Mesenchymal stem cell (in vitro differentiated cells and primary cell): Measurements from ENCODE around the gene TAOK3.

Source experiments
- DNase-seq: peaks from one replicate; pipeline ENCODE4 v3.0.0-alpha.2; 2013
- H2AFZ ChIP-seq: one replicate; pipeline ENCODE4 v1.6.1; 2013; ENCODE audit warnings: low read depth, mild to moderate bottlenecking, control low read depth, inconsistent platforms, low read length, moderate library complexity
- H2AK5ac ChIP-seq: 2 replicates; pipeline ENCODE4 v1.6.1; 2013; ENCODE audit warnings: low read length, moderate library complexity, mild to moderate bottlenecking, inconsistent platforms; ENCODE audit not compliant: severe bottlenecking
- H2BK120ac ChIP-seq: one replicate; pipeline ENCODE4 v1.6.1; 2013; ENCODE audit warnings: low read depth, mild to moderate bottlenecking, inconsistent platforms, low read length, moderate library complexity
- H2BK12ac ChIP-seq, 2 experiments: one replicate each; pipeline ENCODE4 v1.6.1; 2013; ENCODE audit warnings: inconsistent platforms in 2 of 2, low read length in 2 of 2, mild to moderate bottlenecking in 2 of 2, moderate library complexity in 2 of 2, control low read depth in 1 of 2
- H2BK15ac ChIP-seq: one replicate; pipeline ENCODE4 v1.6.1; 2013; ENCODE audit warnings: mild to moderate bottlenecking, low read depth, inconsistent platforms; ENCODE audit not compliant: poor library complexity, severe bottlenecking
- H2BK5ac ChIP-seq: 2 replicates; pipeline ENCODE4 v1.6.1; 2013; ENCODE audit warnings: low read depth, mild to moderate bottlenecking, low read length, control low read depth, inconsistent platforms; ENCODE audit not compliant: poor library complexity, severe bottlenecking
- H3K14ac ChIP-seq, 2 experiments: one replicate each; pipeline ENCODE4 v1.6.1; 2013; ENCODE audit warnings: inconsistent platforms in 2 of 2, low read length in 2 of 2, control low read depth in 1 of 2, mild to moderate bottlenecking in 1 of 2, moderate library complexity in 1 of 2
- H3K18ac ChIP-seq, 2 experiments: one replicate each; pipeline ENCODE4 v1.6.1; 2013; ENCODE audit warnings: inconsistent platforms in 2 of 2, low read length in 2 of 2, control low read depth in 1 of 2, low read depth in 1 of 2, mild to moderate bottlenecking in 1 of 2
- H3K23ac ChIP-seq, 2 experiments: one replicate each; pipeline ENCODE4 v1.6.1; 2013; ENCODE audit warnings: inconsistent platforms in 2 of 2, low read length in 2 of 2, mild to moderate bottlenecking in 2 of 2, moderate library complexity in 2 of 2, control low read depth in 1 of 2
- H3K27ac ChIP-seq: 2 replicates; pipeline ENCODE4 v1.5.1; 2013; ENCODE audit warnings: mild to moderate bottlenecking, moderate library complexity, low read length, control low read depth, inconsistent platforms; ENCODE audit not compliant: poor library complexity, severe bottlenecking
- H3K27me3 ChIP-seq, 2 experiments: 2 replicates each; pipeline versions ENCODE4 v1.6.1 to v1.7.0; 2013; ENCODE audit warnings: low read length in 2 of 2, mild to moderate bottlenecking in 2 of 2, moderate library complexity in 2 of 2, control low read depth in 1 of 2, inconsistent platforms in 1 of 2; ENCODE audit not compliant: control insufficient read depth in 1 of 2, insufficient read depth in 1 of 2
- H3K36me3 ChIP-seq, 2 experiments: 2 replicates each; pipeline versions ENCODE4 v1.6.1 to v1.7.0; 2013; ENCODE audit warnings: low read length in 2 of 2, control low read depth in 1 of 2, inconsistent platforms in 1 of 2, low read depth in 1 of 2, mild to moderate bottlenecking in 1 of 2; ENCODE audit not compliant: insufficient read depth in 2 of 2, control insufficient read depth in 1 of 2
- H3K4ac ChIP-seq, 2 experiments: one replicate each; pipeline ENCODE4 v1.6.1; 2013; ENCODE audit warnings: inconsistent platforms in 2 of 2, low read length in 2 of 2, mild to moderate bottlenecking in 2 of 2, moderate library complexity in 2 of 2, control low read depth in 1 of 2, low read depth in 1 of 2
- H3K4me1 ChIP-seq: 2 replicates; pipeline ENCODE4 v1.6.1; 2013; ENCODE audit warnings: low read depth, low read length, control low read depth; ENCODE audit not compliant: control insufficient read depth, insufficient read depth
- H3K4me2 ChIP-seq: 2 replicates; pipeline ENCODE4 v1.6.1; 2013; ENCODE audit warnings: low read length, mild to moderate bottlenecking, inconsistent platforms; ENCODE audit not compliant: poor library complexity, severe bottlenecking
- H3K4me3 ChIP-seq, 2 experiments: 2 replicates each; pipeline versions ENCODE4 v1.5.1 to v1.7.0; 2013; ENCODE audit warnings: low read length in 2 of 2, mild to moderate bottlenecking in 2 of 2, control low read depth in 1 of 2, low read depth in 1 of 2; ENCODE audit not compliant: insufficient read depth in 1 of 2
- H3K79me1 ChIP-seq: replicated peaks from 2 replicates; pipeline ENCODE4 v1.6.1; 2013; ENCODE audit warnings: mild to moderate bottlenecking, control low read depth, low read length, inconsistent platforms; ENCODE audit not compliant: poor library complexity, severe bottlenecking
- H3K9ac ChIP-seq: 2 replicates; pipeline ENCODE4 v1.7.0; 2013; ENCODE audit warnings: mild to moderate bottlenecking, low read length, moderate library complexity
- H3K9me3 ChIP-seq: 2 replicates; pipeline ENCODE4 v1.7.0; 2013; ENCODE audit warnings: mild to moderate bottlenecking, low read length; ENCODE audit not compliant: control insufficient read depth
- H4K8ac ChIP-seq: one replicate; pipeline ENCODE4 v1.6.1; 2013; ENCODE audit warnings: inconsistent platforms, mild to moderate bottlenecking, low read length, moderate library complexity
- H4K91ac ChIP-seq: one replicate; pipeline ENCODE4 v1.6.1; 2013; ENCODE audit warnings: mild to moderate bottlenecking, low read length, inconsistent platforms
- WGBS: methylation state at CpG from one replicate; pipeline ENCODE4 v1.1.7; 2013; ENCODE audit warnings: mixed read lengths; 5-methylcytosine and 5-hydroxymethylcytosine counted together

The TAOK3 gene

GRCh38 chr12:118187751-118188435 is 184.8 kb downstream of the TAOK3 start:
- no peak overlapping the region for H3K27ac ChIP-seq
- H3K9ac ChIP-seq: peak overlapping the region; percentile 95
- no peak overlapping the region for H4K8ac ChIP-seq
- peaks cover 5% of the 10 kb centered on the region for H3K4me1 ChIP-seq
- H2BK15ac ChIP-seq: no peak overlapping the region
- H3K9me3 ChIP-seq: no peaks in the 10 kb centered on the region
- H3K4me2 ChIP-seq: no peak overlapping the region
- no peak overlapping the region for H4K91ac ChIP-seq
- H3K23ac ChIP-seq: no peak overlapping the region
- H2AFZ ChIP-seq: no peak overlapping the region
- no peak overlapping the region for H3K4ac ChIP-seq
- DNase-seq: no peak
- H2BK5ac ChIP-seq: no peak overlapping the region
- peak overlapping the region in 1 of 2 experiments; percentile 76 for H3K4me3 ChIP-seq
- no peak overlapping the region for H3K18ac ChIP-seq
- H3K27me3 ChIP-seq: no peaks in the 10 kb centered on the region
- no peak overlapping the region for H2BK120ac ChIP-seq
- H2AK5ac ChIP-seq: no peak overlapping the region
- peaks cover 10% of the 10 kb centered on the region for H3K79me1 ChIP-seq
- H2BK12ac ChIP-seq: no peak overlapping the region
- 92% methylated on average over 4 of the region's 6 CpGs for WGBS
- H3K14ac ChIP-seq: no peak overlapping the region
- H3K36me3 ChIP-seq: peaks cover 0 to 7% of the 10 kb centered on the region in 2 experiments

- no peak overlapping the region for H3K14ac ChIP-seq
- H2BK120ac ChIP-seq: no peak overlapping the region
- H3K18ac ChIP-seq: no peak overlapping the region
- 94% methylated on average over 4 of the region's 5 CpGs for WGBS
- no peak overlapping the region for H3K4me3 ChIP-seq
- H2AFZ ChIP-seq: no peak overlapping the region
- no peak for DNase-seq
- H4K8ac ChIP-seq: no peak overlapping the region
- H4K91ac ChIP-seq: no peak overlapping the region
- no peak overlapping the region for H2BK5ac ChIP-seq
- peaks cover 5% of the 10 kb centered on the region for H3K4me1 ChIP-seq
- no peaks in the 10 kb centered on the region for H3K27me3 ChIP-seq
- H3K9ac ChIP-seq: peak overlapping the region; percentile 23
- H2BK12ac ChIP-seq: no peak overlapping the region
- no peak overlapping the region for H3K4me2 ChIP-seq
- no peaks in the 10 kb centered on the region for H3K9me3 ChIP-seq
- peaks cover 14% of the 10 kb centered on the region for H3K79me1 ChIP-seq
- H3K27ac ChIP-seq: no peak overlapping the region
- no peak overlapping the region for H2AK5ac ChIP-seq
- peaks cover 5 to 13% of the 10 kb centered on the region in 2 experiments for H3K36me3 ChIP-seq
- H2BK15ac ChIP-seq: no peak overlapping the region
- H3K23ac ChIP-seq: no peak overlapping the region
- no peak overlapping the region for H3K4ac ChIP-seq
These were observed 186.9 kb downstream of the TAOK3 start for GRCh38 chr12:118185602-118186397.

GRCh38 chr12:118183711-118184110 is 189.0 kb downstream of the TAOK3 start:
- H4K91ac ChIP-seq: no peak overlapping the region
- no peak overlapping the region for H3K4me2 ChIP-seq
- no peaks in the 10 kb centered on the region for H3K27me3 ChIP-seq
- H3K36me3 ChIP-seq: peaks cover 5 to 26% of the 10 kb centered on the region in 2 experiments
- H3K27ac ChIP-seq: no peak overlapping the region
- DNase-seq: no peak
- H2AK5ac ChIP-seq: no peak overlapping the region
- H3K18ac ChIP-seq: no peak overlapping the region
- H3K79me1 ChIP-seq: peaks cover 12% of the 10 kb centered on the region
- peak overlapping the region; percentile 57 for H3K9ac ChIP-seq
- no peak overlapping the region for H4K8ac ChIP-seq
- no peaks in the 10 kb centered on the region for H3K9me3 ChIP-seq
- H2BK12ac ChIP-seq: no peak overlapping the region
- H3K4ac ChIP-seq: no peak overlapping the region
- no peak overlapping the region for H2BK120ac ChIP-seq
- H3K14ac ChIP-seq: no peak overlapping the region
- no peak overlapping the region for H2AFZ ChIP-seq
- no peak overlapping the region for H2BK5ac ChIP-seq
- peaks cover under 1% of the 10 kb centered on the region for H3K4me1 ChIP-seq
- H2BK15ac ChIP-seq: no peak overlapping the region
- H3K23ac ChIP-seq: no peak overlapping the region
- H3K4me3 ChIP-seq: no peak overlapping the region

DNA sequence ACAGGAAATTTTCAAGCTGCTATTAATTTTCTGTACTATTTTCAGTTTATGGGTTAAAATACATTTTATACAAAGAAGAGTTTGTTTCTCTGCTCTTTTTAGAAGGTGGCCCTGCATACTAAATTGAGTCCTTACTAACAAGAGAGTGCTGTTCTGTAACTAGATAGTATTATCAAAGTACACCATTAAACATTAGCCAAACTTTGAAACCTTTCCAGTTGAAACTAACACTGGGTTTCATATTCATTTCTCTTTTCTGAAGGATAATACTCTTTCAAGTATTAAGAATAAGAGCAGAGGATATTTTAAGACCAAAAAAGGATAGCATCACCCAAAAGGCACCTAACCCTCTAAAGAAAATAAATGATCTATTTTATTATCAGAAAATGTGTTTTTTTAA is 189.6 kb downstream of the TAOK3 start:
- no peak overlapping the region for H2BK12ac ChIP-seq
- no peak overlapping the region for H2BK120ac ChIP-seq
- H3K23ac ChIP-seq: no peak overlapping the region
- peaks cover 12% of the 10 kb centered on the region for H3K79me1 ChIP-seq
- H3K4me1 ChIP-seq: no peaks in the 10 kb centered on the region
- no peak overlapping the region for H4K91ac ChIP-seq
- no peak overlapping the region for H2BK15ac ChIP-seq
- no peak overlapping the region for H4K8ac ChIP-seq
- no peak overlapping the region for H3K4ac ChIP-seq
- H3K27ac ChIP-seq: no peak overlapping the region
- DNase-seq: no peak
- peaks cover 5 to 31% of the 10 kb centered on the region in 2 experiments for H3K36me3 ChIP-seq
- H3K18ac ChIP-seq: no peak overlapping the region
- H3K4me2 ChIP-seq: no peak overlapping the region
- H3K14ac ChIP-seq: no peak overlapping the region
- no peak overlapping the region for H2AFZ ChIP-seq
- H2BK5ac ChIP-seq: no peak overlapping the region
- H2AK5ac ChIP-seq: no peak overlapping the region
- no peaks in the 10 kb centered on the region for H3K27me3 ChIP-seq
- no peaks in the 10 kb centered on the region for H3K9me3 ChIP-seq
- H3K4me3 ChIP-seq: no peak overlapping the region
- H3K9ac ChIP-seq: peak overlapping the region; percentile 57
